ENCODE data around the gene CNDP1. TPM values are rescaled to one million over a fixed set of nuclear protein-coding genes. Genes with fewer than 3 reads are reported as not detected.

The CNDP1 gene
- total RNA-seq, 4 donors from 2014 or later, result 0.24 to 1.0 (median 0.90) TPM; not detected in 1

- intact Hi-C loops (cut with DNase I; ENCODE audit: low total_unique reads), result no loop called here
- no peaks in the 10 kb centered on the region for H3K4me1 ChIP-seq
- no peak overlapping the region for H3K27ac ChIP-seq
- no peaks in the 10 kb centered on the region for H3K9me3 ChIP-seq
- DNase-seq, result no peak
- H3K27me3 ChIP-seq, result no peaks in the 10 kb centered on the region
- no peaks in the 10 kb centered on the region for H3K36me3 ChIP-seq
- TF ChIP-seq POLR2A (IDR thresholded peaks at IDR 0.05), result no peak
- TF ChIP-seq, protein P1, sequence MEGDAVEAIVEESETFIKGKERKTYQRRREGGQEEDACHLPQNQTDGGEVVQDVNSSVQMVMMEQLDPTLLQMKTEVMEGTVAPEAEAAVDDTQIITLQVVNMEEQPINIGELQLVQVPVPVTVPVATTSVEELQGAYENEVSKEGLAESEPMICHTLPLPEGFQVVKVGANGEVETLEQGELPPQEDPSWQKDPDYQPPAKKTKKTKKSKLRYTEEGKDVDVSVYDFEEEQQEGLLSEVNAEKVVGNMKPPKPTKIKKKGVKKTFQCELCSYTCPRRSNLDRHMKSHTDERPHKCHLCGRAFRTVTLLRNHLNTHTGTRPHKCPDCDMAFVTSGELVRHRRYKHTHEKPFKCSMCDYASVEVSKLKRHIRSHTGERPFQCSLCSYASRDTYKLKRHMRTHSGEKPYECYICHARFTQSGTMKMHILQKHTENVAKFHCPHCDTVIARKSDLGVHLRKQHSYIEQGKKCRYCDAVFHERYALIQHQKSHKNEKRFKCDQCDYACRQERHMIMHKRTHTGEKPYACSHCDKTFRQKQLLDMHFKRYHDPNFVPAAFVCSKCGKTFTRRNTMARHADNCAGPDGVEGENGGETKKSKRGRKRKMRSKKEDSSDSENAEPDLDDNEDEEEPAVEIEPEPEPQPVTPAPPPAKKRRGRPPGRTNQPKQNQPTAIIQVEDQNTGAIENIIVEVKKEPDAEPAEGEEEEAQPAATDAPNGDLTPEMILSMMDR (IDR thresholded peaks at IDR 0.05), result no peak
- no peak overlapping the region for H3K4me3 ChIP-seq
Observed at GRCh38 chr18:74609535-74609934, 75.2 kb downstream of the CNDP1 start.

- Histone ChIP-seq H3K27ac (no peak overlapping the region), H3K36me3 (no peaks in the 10 kb centered on the region), H3K27me3 (no peaks in the 10 kb centered on the region), H3K9me3 (no peaks in the 10 kb centered on the region), H3K4me1 (no peaks in the 10 kb centered on the region), H3K4me3 (no peak overlapping the region)
- DNase-seq, result no peak
- intact Hi-C loops (cut with DNase I; ENCODE audit: low total_unique reads), result no loop called here
- no peak for TF ChIP-seq POLR2A (IDR thresholded peaks at IDR 0.05)
- TF ChIP-seq, protein P1 (IDR thresholded peaks at IDR 0.05), result no peak
Observed at GRCh38 chr18:74610051-74610615, 75.8 kb downstream of the CNDP1 start.

DNA sequence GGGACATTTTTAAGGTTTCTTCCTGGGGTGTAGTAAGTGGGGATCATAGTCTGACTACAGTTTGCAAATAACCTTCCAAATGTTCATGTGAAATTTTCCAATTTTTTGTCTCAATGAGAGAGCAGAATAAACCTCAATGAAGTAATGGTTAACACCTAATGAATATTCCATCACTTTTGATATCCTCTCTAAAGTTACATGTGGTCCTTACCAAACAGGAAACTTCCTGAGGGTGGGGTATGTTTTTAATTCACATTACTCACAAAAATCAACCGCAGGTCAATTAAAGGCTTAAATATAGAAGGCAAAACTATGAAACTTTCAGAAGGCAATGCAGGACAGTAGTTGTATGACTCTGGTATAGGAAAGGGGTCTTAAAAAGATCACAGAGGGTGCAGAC is 76.6 kb downstream of the CNDP1 start:
- intact Hi-C loops (cut with DNase I; ENCODE audit: low total_unique reads), result no loop called here

DNA sequence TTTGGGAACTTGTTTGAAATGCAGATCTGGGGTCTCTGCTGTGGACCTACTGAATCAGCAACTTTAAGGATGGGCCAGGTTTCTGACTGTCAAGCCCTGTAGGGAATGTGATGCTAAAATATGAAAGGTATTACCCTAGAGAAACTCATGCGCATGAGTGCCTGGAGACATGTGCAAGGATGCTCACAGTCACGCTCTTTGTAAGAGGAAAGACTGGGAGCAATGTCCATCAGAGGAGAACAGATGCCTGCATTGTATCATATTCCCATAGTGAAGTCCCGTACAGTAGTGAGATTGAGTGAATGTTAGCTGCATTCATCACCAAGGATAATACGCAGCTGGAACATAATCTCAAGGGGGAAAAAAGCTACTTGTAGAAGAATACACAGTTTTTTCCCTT is 77.5 kb downstream of the CNDP1 start:
- Histone ChIP-seq H3K27me3 (no peaks in the 10 kb centered on the region), H3K27ac (no peak overlapping the region), H3K9me3 (no peaks in the 10 kb centered on the region), H3K4me1 (no peaks in the 10 kb centered on the region), H3K4me3 (no peak overlapping the region), H3K36me3 (no peaks in the 10 kb centered on the region)
- intact Hi-C loops (cut with DNase I; ENCODE audit: low total_unique reads), result no loop called here
- no peak for DNase-seq
- TF ChIP-seq POLR2A (IDR thresholded peaks at IDR 0.05), result no peak
- TF ChIP-seq, protein P1 (IDR thresholded peaks at IDR 0.05), result no peak

More for the DNA sequence above, 76.6 kb downstream of the CNDP1 start:
- DNase-seq, result no peak
- no peaks in the 10 kb centered on the region for H3K36me3 ChIP-seq
- H3K4me1 ChIP-seq, result no peaks in the 10 kb centered on the region
- H3K27ac ChIP-seq, result no peak overlapping the region
- no peaks in the 10 kb centered on the region for H3K27me3 ChIP-seq
- no peak overlapping the region for H3K4me3 ChIP-seq
- TF ChIP-seq, protein P1 (IDR thresholded peaks at IDR 0.05), result no peak
- TF ChIP-seq POLR2A (IDR thresholded peaks at IDR 0.05), result no peak
- H3K9me3 ChIP-seq, result no peaks in the 10 kb centered on the region

- H3K4me3 ChIP-seq, result no peak overlapping the region
- no peaks in the 10 kb centered on the region for H3K4me1 ChIP-seq
- no peaks in the 10 kb centered on the region for H3K9me3 ChIP-seq
- no peaks in the 10 kb centered on the region for H3K36me3 ChIP-seq
- intact Hi-C loops (cut with DNase I; ENCODE audit: low total_unique reads), result no loop called here
- DNase-seq, result no peak
- no peak overlapping the region for H3K27ac ChIP-seq
- no peaks in the 10 kb centered on the region for H3K27me3 ChIP-seq
- TF ChIP-seq, protein P1 (IDR thresholded peaks at IDR 0.05), result no peak
- no peak for TF ChIP-seq POLR2A (IDR thresholded peaks at IDR 0.05)
Observed at GRCh38 chr18:74613381-74613780, 79.1 kb downstream of the CNDP1 start.
